ENCODE data around the gene HOXA3.

The HOXA3 gene

DNA sequence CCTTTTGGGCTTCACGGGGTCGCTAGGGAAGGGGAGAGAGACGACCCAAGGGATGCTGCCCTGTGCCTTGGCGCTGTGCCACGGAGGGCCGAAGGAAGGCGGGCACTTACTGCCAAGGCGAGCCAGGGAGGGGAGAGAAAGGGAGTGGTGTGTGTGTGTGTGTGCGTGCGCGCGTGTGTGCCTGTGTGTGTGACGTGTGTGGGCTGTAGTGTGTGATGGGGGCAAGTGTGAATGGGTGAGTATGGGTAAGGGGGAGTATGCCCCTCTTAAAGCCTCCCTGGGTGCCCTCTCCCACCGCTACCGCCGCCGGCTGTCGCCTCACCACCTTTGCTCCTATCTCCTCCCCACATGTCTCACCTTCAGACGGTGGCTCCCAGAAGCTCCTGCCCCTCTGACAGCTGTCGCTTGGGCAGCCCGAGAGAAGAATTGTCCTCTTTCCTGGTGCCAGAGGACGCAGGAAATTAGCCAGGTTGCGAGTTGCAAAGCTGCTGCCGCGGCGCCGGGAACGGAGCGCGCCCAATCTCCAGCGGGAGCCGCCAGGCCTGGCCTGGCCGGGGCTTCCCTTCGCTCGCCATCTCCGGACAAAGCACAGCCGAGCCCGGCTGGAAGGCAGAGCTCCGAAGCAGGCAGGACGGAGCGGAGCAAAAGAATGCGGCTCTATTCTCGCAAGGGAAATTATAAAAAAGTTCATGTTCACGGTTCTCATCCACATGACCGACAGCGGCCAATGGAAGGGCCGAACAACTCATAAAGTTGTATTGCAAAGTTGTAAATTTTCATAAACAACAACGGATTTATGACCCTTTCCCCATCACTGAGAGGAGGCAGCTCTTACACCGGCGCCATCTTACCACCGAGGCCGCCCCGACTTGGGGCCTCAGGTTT lies at the start of gene HOXA3:
Gene HOXA3 (minus strand): TSS at position 653 of the 885 bp plus-strand sequence. CDS start 41,943 bp downstream, outside the sequence.
- peak within 1 kb of the TSS; percentile 54 for H3K4me3 ChIP-seq (ENCODE audit: low read depth, low read length)
- TF ChIP-seq CTCF (IDR thresholded peaks at IDR 0.05; ENCODE audit: low read depth, low read length), result no peak

- no peak overlapping the region for H3K4me3 ChIP-seq (ENCODE audit: low read depth, low read length)
- TF ChIP-seq CTCF (IDR thresholded peaks at IDR 0.05; ENCODE audit: low read depth, low read length), result no peak
Observed at GRCh38 chr7:27201580-27202017, 49.2 kb upstream of the HOXA3 start.

DNA sequence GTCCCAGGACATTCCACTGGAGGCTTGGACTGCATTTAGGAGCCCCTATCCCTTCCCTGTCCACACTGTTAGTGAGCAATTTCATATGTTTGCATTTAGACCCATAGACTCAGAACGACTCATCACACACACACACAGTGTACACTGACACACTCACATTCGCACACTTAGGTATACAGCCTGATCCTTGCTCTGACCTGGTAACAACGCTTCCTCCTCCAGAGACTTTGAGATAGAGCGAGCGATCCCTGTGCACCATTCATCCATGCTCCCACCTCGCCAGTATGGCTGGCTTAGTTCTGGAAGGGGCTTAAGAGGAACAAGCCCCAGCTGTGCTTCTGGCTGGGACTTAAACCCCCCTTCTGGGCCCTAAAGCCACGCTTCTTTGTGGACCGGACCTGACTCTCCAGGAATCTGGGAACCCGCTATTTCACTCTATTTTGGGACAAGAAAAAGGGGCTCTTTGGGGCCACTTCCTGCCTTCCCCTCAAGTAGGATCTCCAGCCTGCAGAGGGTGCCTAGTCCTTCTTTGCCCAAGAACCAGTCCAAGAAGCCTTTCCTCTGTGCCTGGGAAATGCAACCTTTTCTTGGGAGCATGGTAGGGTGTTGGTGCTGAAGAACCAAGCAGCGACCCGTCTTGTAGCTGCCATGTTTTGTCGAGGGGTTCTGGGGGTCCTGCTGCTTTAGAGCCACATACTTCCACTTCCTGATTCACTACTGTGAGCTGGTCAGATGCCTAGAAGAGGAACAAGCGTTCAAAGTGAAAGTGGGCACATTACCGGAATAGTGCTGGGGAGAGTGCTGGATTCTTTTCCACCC lies 48.6 kb upstream of the HOXA3 start:
- no peak for TF ChIP-seq CTCF (IDR thresholded peaks at IDR 0.05; ENCODE audit: low read depth, low read length)
- no peak overlapping the region for H3K4me3 ChIP-seq (ENCODE audit: low read depth, low read length)

- 0 out of 2 replicates have a peak within 1 kb of the TSS, but pooled peaks have one; percentile 10 for H3K4me3 ChIP-seq (ENCODE audit: low read depth, low read length)
- TF ChIP-seq CTCF (IDR thresholded peaks at IDR 0.05; ENCODE audit: low read depth, low read length), result no peak
Observed at GRCh38 chr7:27199849-27200760, 47.7 kb upstream of the HOXA3 start, which contains the start of gene HOXA13. TSS of gene HOXA13 (minus strand) at chr7:27200091. CDS start at chr7:27200077, 14 bp downstream.

- H3K4me3 ChIP-seq (ENCODE audit: low read depth, low read length), result no peak overlapping the region
- TF ChIP-seq CTCF (IDR thresholded peaks at IDR 0.05; ENCODE audit: low read depth, low read length), result no peak
Observed at GRCh38 chr7:27198871-27199801, 46.8 kb upstream of the HOXA3 start.

Measured in WI38 (cell line).